SK-N-SH (cell line): ENCODE data around the gene GHDC. TPM values are rescaled to one million over a fixed set of nuclear protein-coding genes. Genes with fewer than 3 reads are reported as not detected.
"Not testable (repeated sequence)": the region's sequence is repeated elsewhere in the genome, so short reads cannot be mapped to it uniquely, and the experiment has no call there.

ENCODE experiments used
- CTCF ChIA-PET: fragments of 300-600, 350-600 bp; formaldehyde crosslinking; extraction: SDS; loops from one replicate; lab custom pipeline; 2021; lab: Yijun Ruan, JAX
- POLR2A ChIA-PET: fragments of 350-600 bp; sonication (Branson Sonifier 250); formaldehyde crosslinking; extraction: SDS; loops from one replicate; lab custom pipeline; 2020; ENCODE audit warnings: antibody characterized with exemption, inconsistent platforms; lab: Yijun Ruan, JAX
- DNase-seq: peaks from one replicate; pipeline ENCODE4 v3.0.0; 2012
- H2AFZ ChIP-seq: fragments of 200-600 bp; sonication (generic); 2 replicates; pipeline ENCODE4 v1.8.1; 2016; ENCODE audit warnings: antibody characterized with exemption, mild to moderate bottlenecking, low read depth
- H3F3A ChIP-seq: fragments of 200-600 bp; sonication (generic); replicated peaks from 2 replicates; pipeline ENCODE3; 2016; ENCODE audit warnings: antibody characterized with exemption, mild to moderate bottlenecking; ENCODE audit not compliant: insufficient read depth
- H3K27ac ChIP-seq, 2 experiments: fragments of 200-500 bp in 1 of 2; fragments of 200-600 bp in 1 of 2; sonication (Bioruptor generic) in 1 of 2; sonication (generic), shearing (Covaris generic) in 1 of 2; 2 replicates each; pipeline versions ENCODE4 v1.5.1 to v1.6.1; 2014 to 2016; ENCODE audit warnings: low read depth in 2 of 2, inconsistent platforms in 1 of 2, low read length in 1 of 2, mild to moderate bottlenecking in 1 of 2, mixed read lengths in 1 of 2
- H3K27me3 ChIP-seq: fragments of 200-600 bp; sonication (generic), shearing (Covaris generic); 2 replicates; pipeline ENCODE4 v1.6.1; 2016; ENCODE audit warnings: mixed run types; ENCODE audit not compliant: insufficient read depth
- H3K36me3 ChIP-seq, 2 experiments: fragments of 200-500 bp in 1 of 2; fragments of 200-600 bp in 1 of 2; sonication (Bioruptor generic) in 1 of 2; sonication (generic) in 1 of 2; replicated peaks in 1 of 2; 2 replicates each; pipeline versions ENCODE3 to v1.5.1; 2014 to 2016; ENCODE audit warnings: low read length in 1 of 2, mild to moderate bottlenecking in 1 of 2; ENCODE audit not compliant: insufficient read depth in 2 of 2, control insufficient read depth in 1 of 2
- H3K4me1 ChIP-seq, 2 experiments: fragments of 200-500 bp in 1 of 2; fragments of 200-600 bp in 1 of 2; sonication (Bioruptor generic) in 1 of 2; sonication (generic), shearing (Covaris generic) in 1 of 2; 2 replicates each; pipeline versions ENCODE4 v1.5.1 to v1.6.1; 2014 to 2016; ENCODE audit warnings: low read depth in 1 of 2, low read length in 1 of 2, mixed run types in 1 of 2; ENCODE audit not compliant: insufficient read depth in 2 of 2, control insufficient read depth in 1 of 2
- H3K4me2 ChIP-seq: fragments of 200-600 bp; sonication (generic), shearing (Covaris generic); 2 replicates; pipeline ENCODE4 v1.6.1; 2017; ENCODE audit warnings: mixed run types
- H3K4me3 ChIP-seq, 2 experiments: fragments of 200-500 bp in 1 of 2; fragments of 200-600 bp in 1 of 2; sonication (Bioruptor generic) in 1 of 2; sonication (generic), shearing (Covaris generic) in 1 of 2; 2 replicates each; pipeline versions ENCODE4 v1.5.1 to v1.8.1; 2014 to 2016; ENCODE audit warnings: low read depth in 2 of 2, inconsistent platforms in 1 of 2, low read length in 1 of 2, mild to moderate bottlenecking in 1 of 2, mixed read lengths in 1 of 2, moderate library complexity in 1 of 2
- H3K79me2 ChIP-seq: fragments of 200-600 bp; sonication (generic); 2 replicates; pipeline ENCODE4 v1.8.1; 2017; ENCODE audit warnings: mild to moderate bottlenecking; ENCODE audit not compliant: insufficient read depth
- H3K9ac ChIP-seq: fragments of 200-600 bp; sonication (generic); 2 replicates; pipeline ENCODE4 v1.6.1; 2017; ENCODE audit warnings: mixed run types
- H3K9me2 ChIP-seq: fragments of 200-600 bp; sonication (generic); 2 replicates; pipeline ENCODE4 v1.6.1; 2017; ENCODE audit warnings: mixed run types
- H3K9me3 ChIP-seq: fragments of 200-600 bp; sonication (generic); 2 replicates; pipeline ENCODE4 v1.6.1; 2017; ENCODE audit warnings: mixed run types, mild to moderate bottlenecking, moderate library complexity
- H4K20me1 ChIP-seq: fragments of 200-600 bp; sonication (generic); 2 replicates; pipeline ENCODE4 v1.6.1; 2017; ENCODE audit warnings: mild to moderate bottlenecking, mixed run types; ENCODE audit not compliant: insufficient read depth
- ELF1 ChIP-seq: IDR thresholded peaks from 2 replicates; pipeline ENCODE4 v1.4.0; 2012
- FOSL2 ChIP-seq: IDR thresholded peaks from 2 replicates; pipeline ENCODE4 v1.4.0; 2012; ENCODE audit warnings: low read depth, mild to moderate bottlenecking, moderate library complexity, borderline replicate concordance
- GABPA ChIP-seq: IDR thresholded peaks from 2 replicates; pipeline ENCODE4 v1.4.0; 2012; ENCODE audit warnings: low read depth, mild to moderate bottlenecking
- GATA2 ChIP-seq: sonication (generic); formaldehyde crosslinking; IDR thresholded peaks from 2 replicates; pipeline ENCODE4 v1.5.0; 2020; ENCODE audit warnings: mild to moderate bottlenecking, missing genetic modification reagents
- IRF3 ChIP-seq: fragments of 150-350 bp; IDR thresholded peaks from 2 replicates; pipeline ENCODE4 v1.6.1; 2016; ENCODE audit warnings: mild to moderate bottlenecking, low read depth, low read length
- JUND ChIP-seq: IDR thresholded peaks from 2 replicates; pipeline ENCODE4 v1.4.0; 2012
- MAX ChIP-seq: IDR thresholded peaks from 2 replicates; pipeline ENCODE4 v1.4.0; 2012; ENCODE audit warnings: low read depth
- NFIC ChIP-seq: IDR thresholded peaks from 2 replicates; pipeline ENCODE4 v1.4.0; 2012; ENCODE audit warnings: borderline replicate concordance
- POLR2AphosphoS5 ChIP-seq: IDR thresholded peaks from 2 replicates; pipeline ENCODE4 v1.6.1; 2012; ENCODE audit warnings: low read depth, low read length
- SIN3A ChIP-seq: IDR thresholded peaks from 2 replicates; pipeline ENCODE4 v1.6.1; 2012; ENCODE audit warnings: low read depth, mild to moderate bottlenecking, low read length, moderate library complexity, borderline replicate concordance
- SMC3 ChIP-seq: IDR thresholded peaks from 2 replicates; pipeline ENCODE4 v1.6.1; 2012; ENCODE audit warnings: low read depth, low read length, improper control_type of control experiment
- TEAD4 ChIP-seq: IDR thresholded peaks from 2 replicates; pipeline ENCODE4 v1.4.0; 2012; ENCODE audit warnings: mild to moderate bottlenecking, borderline replicate concordance; ENCODE audit not compliant: insufficient read depth
- USF2 ChIP-seq: fragments of 150-350 bp; IDR thresholded peaks from 2 replicates; pipeline ENCODE4 v1.6.1; 2017; ENCODE audit warnings: antibody characterized with exemption, low read length, low read depth, borderline replicate concordance
- YY1 ChIP-seq: IDR thresholded peaks from 2 replicates; pipeline ENCODE4 v1.4.0; 2012; ENCODE audit warnings: low read depth, mild to moderate bottlenecking
- WGBS: methylation state at CpG from one replicate; pipeline ENCODE4 v1.1.6; 2017; ENCODE audit warnings: low lambda C conversion rate; 5-methylcytosine and 5-hydroxymethylcytosine counted together
- polyA plus RNA-seq, 3 experiments: library from polyadenylated mRNA; depleted of rRNA; stranded (reverse); fragments of >200 nt; gene quantifications; 2 replicates each; pipeline ENCODE4 v1.2.3, GENCODE V29; 2012

The GHDC gene
- polyA plus RNA-seq, 1 of the 3 experiments (the other 2 are of a cell fraction) = 15.8 TPM

- H3K9me2 ChIP-seq, H3K79me2 ChIP-seq, H3K4me1 ChIP-seq, H4K20me1 ChIP-seq, H3K27ac ChIP-seq, H2AFZ ChIP-seq, H3F3A ChIP-seq, H3K9ac ChIP-seq, DNase-seq, CTCF ChIA-PET, POLR2A ChIA-PET, H3K4me3 ChIP-seq, H3K27me3 ChIP-seq, H3K9me3 ChIP-seq, H3K4me2 ChIP-seq: not testable (repeated sequence)
- H3K36me3 ChIP-seq = peaks cover 8 to 25% of the 10 kb centered on the region in 2 experiments
- no CpG with 5 or more reads among the region's 17 CpGs for WGBS
Measured at GRCh38 chr17:42219280-42219679, 25.0 kb upstream of the GHDC start.

GRCh38 chr17:42214156-42214555 is 19.9 kb upstream of the GHDC start:
- H2AFZ ChIP-seq = no peak overlapping the region
- no peaks in the 10 kb centered on the region for H3F3A ChIP-seq
- H3K4me1 ChIP-seq = no peaks in the 10 kb centered on the region
- no peak overlapping the region for H3K27ac ChIP-seq
- H3K4me3 ChIP-seq = no peak overlapping the region
- no peak for TF ChIP-seq JUND
- TF ChIP-seq TEAD4 = no peak
- no peak for TF ChIP-seq GATA2
- no peak for TF ChIP-seq ELF1
- no peak for TF ChIP-seq YY1
- TF ChIP-seq NFIC = no peak
- TF ChIP-seq POLR2AphosphoS5 = no peak
- TF ChIP-seq USF2 = no peak
- TF ChIP-seq MAX = no peak
- no peak for TF ChIP-seq IRF3
- no peak for TF ChIP-seq SIN3A
- no peak for TF ChIP-seq FOSL2
- TF ChIP-seq SMC3 = no peak
- no peak for TF ChIP-seq GABPA
- no peak for DNase-seq
- H4K20me1 ChIP-seq = no peaks in the 10 kb centered on the region
- H3K27me3 ChIP-seq = no peaks in the 10 kb centered on the region
- CTCF ChIA-PET = interaction anchor here (0.6 to 1.0 kb wide), 3 partner anchors 14 to 165 kb away, joined by 3 to 4 read pairs (median 3); no protein-coding TSS in a partner anchor
- WGBS = 96% methylated on average over 2 of the region's 2 CpGs
- H3K79me2 ChIP-seq = no peaks in the 10 kb centered on the region
- no peaks in the 10 kb centered on the region for H3K9me2 ChIP-seq
- no peaks in the 10 kb centered on the region for H3K9me3 ChIP-seq
- H3K9ac ChIP-seq = no peak overlapping the region
- H3K4me2 ChIP-seq = no peak overlapping the region
- POLR2A ChIA-PET = interaction anchor here (0.6 kb wide), 1 partner anchor 251 kb away, joined by 5 read pairs; no protein-coding TSS in a partner anchor
- peaks cover 22 to 49% of the 10 kb centered on the region in 2 experiments for H3K36me3 ChIP-seq
